Hepatocyte (in vitro differentiated cells): Measurements from ENCODE around the gene CD82. TPM values are rescaled to one million over a fixed set of nuclear protein-coding genes. Genes with fewer than 3 reads are reported as not detected.

Experiments
- DNase-seq: peaks from one replicate; pipeline ENCODE4 v3.0.0-alpha.2; 2016; ENCODE audit warnings: low spot score
- H2AFZ ChIP-seq: fragments of 200-600 bp; sonication (generic); 2 replicates; pipeline ENCODE4 v1.6.0; 2016; ENCODE audit warnings: antibody characterized with exemption, mild to moderate bottlenecking
- H3K27ac ChIP-seq: fragments of 200-600 bp; sonication (generic); 2 replicates; pipeline ENCODE4 v1.5.1; 2016; ENCODE audit warnings: mild to moderate bottlenecking
- H3K27me3 ChIP-seq: fragments of 200-600 bp; sonication (generic); 2 replicates; pipeline ENCODE4 v1.6.1; 2016
- H3K36me3 ChIP-seq: fragments of 200-600 bp; sonication (generic); replicated peaks from 2 replicates; pipeline ENCODE4 v1.5.1; 2016; ENCODE audit warnings: low read depth; ENCODE audit not compliant: insufficient read depth
- H3K4me1 ChIP-seq: fragments of 200-600 bp; sonication (generic); 2 replicates; pipeline ENCODE4 v1.5.1; 2016; ENCODE audit warnings: mild to moderate bottlenecking, moderate library complexity; ENCODE audit not compliant: insufficient read depth
- H3K4me2 ChIP-seq: fragments of 200-600 bp; sonication (generic); 2 replicates; pipeline ENCODE4 v1.6.0; 2016
- H3K4me3 ChIP-seq: fragments of 200-600 bp; sonication (generic); 2 replicates; pipeline ENCODE4 v1.5.1; 2016; ENCODE audit warnings: mild to moderate bottlenecking
- H3K79me2 ChIP-seq: fragments of 200-600 bp; sonication (generic); 2 replicates; pipeline ENCODE4 v1.6.0; 2017; ENCODE audit warnings: mild to moderate bottlenecking
- H3K9me2 ChIP-seq: fragments of 200-600 bp; sonication (generic); replicated peaks from 2 replicates; pipeline ENCODE4 v1.6.0; 2017; ENCODE audit warnings: mild to moderate bottlenecking; ENCODE audit not compliant: insufficient read depth
- H3K9me3 ChIP-seq: fragments of 200-600 bp; sonication (generic); 2 replicates; pipeline ENCODE4 v1.5.1; 2016; ENCODE audit warnings: low read depth, mild to moderate bottlenecking
- H4K20me1 ChIP-seq: fragments of 200-600 bp; sonication (generic); 2 replicates; pipeline ENCODE4 v1.6.0; 2016; ENCODE audit warnings: mild to moderate bottlenecking; ENCODE audit not compliant: insufficient read depth, poor library complexity, severe bottlenecking
- CTCF ChIP-seq: fragments of 200-600 bp; sonication (generic); IDR thresholded peaks from 2 replicates; pipeline ENCODE4 v1.5.1; 2016; ENCODE audit warnings: antibody characterized with exemption, mild to moderate bottlenecking; ENCODE audit not compliant: poor library complexity
- EZH2 ChIP-seq: fragments of 200-600 bp; sonication (generic); IDR thresholded peaks from 2 replicates; pipeline ENCODE4 v1.6.1; 2016; ENCODE audit warnings: antibody characterized with exemption, mild to moderate bottlenecking, borderline replicate concordance
- EZH2phosphoT487 ChIP-seq: fragments of 200-600 bp; sonication (generic); IDR thresholded peaks from one replicate; pipeline ENCODE4 v1.6.1; 2018; ENCODE audit warnings: antibody characterized with exemption, mild to moderate bottlenecking, low read depth, moderate library complexity; ENCODE audit not compliant: unreplicated experiment, severe bottlenecking
- WGBS: methylation state at CpG from one replicate; pipeline ENCODE4 v1.1.6; 2016; ENCODE audit warnings: low lambda C conversion rate; ENCODE audit errors: missing lambda C conversion rate; 5-methylcytosine and 5-hydroxymethylcytosine counted together
- polyA plus RNA-seq: library from polyadenylated mRNA; unstranded; fragments of >200 nt; fragmentation: Nextera tagmentation; extraction: Ambion mirVana; gene quantifications from 2 replicates; pipeline ENCODE4 v1.2.1, GENCODE V29; 2016
- total RNA-seq: library from RNA; depleted of rRNA; stranded (reverse); fragments of >200 nt; gene quantifications from 2 replicates; pipeline ENCODE4 v1.2.3, GENCODE V29; 2014

The CD82 gene
- total and polyA plus RNA-seq, 2 experiments from 2014 or later = 38.7 to 157 TPM

DNA sequence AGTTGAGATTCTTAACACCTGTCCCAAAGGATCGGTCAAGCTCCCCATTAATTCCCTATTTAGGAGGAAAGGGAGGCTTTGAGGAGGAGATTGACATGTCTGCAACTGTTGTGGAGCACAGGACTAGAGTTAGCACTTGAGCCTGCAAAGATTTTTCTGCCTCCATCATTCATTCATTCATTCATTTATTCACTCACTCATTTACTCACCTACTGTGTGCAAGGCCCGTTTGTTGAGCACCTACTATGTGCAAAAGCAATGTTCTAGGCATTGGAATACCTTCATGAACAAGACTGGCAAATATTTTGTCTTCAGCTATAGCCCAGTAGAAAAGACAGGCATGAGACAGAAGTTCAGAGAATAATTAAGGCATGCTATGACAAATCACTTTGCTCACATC lies 43.2 kb upstream of the CD82 start:
- no peaks in the 10 kb centered on the region for H4K20me1 ChIP-seq
- no peaks in the 10 kb centered on the region for H3K36me3 ChIP-seq
- no peak for TF ChIP-seq EZH2phosphoT487
- TF ChIP-seq EZH2 = no peak
- TF ChIP-seq CTCF = no peak
- no peak for DNase-seq
- no peak overlapping the region for H3K4me3 ChIP-seq
- H3K9me2 ChIP-seq = no peaks in the 10 kb centered on the region
- 73% methylated on average over 2 of the region's 2 CpGs for WGBS
- H2AFZ ChIP-seq = no peak overlapping the region
- H3K27me3 ChIP-seq = no peaks in the 10 kb centered on the region
- H3K4me2 ChIP-seq = no peak overlapping the region
- H3K9me3 ChIP-seq = no peaks in the 10 kb centered on the region
- H3K4me1 ChIP-seq = peaks cover 13% of the 10 kb centered on the region
- no peaks in the 10 kb centered on the region for H3K79me2 ChIP-seq
- H3K27ac ChIP-seq = no peak overlapping the region

DNA sequence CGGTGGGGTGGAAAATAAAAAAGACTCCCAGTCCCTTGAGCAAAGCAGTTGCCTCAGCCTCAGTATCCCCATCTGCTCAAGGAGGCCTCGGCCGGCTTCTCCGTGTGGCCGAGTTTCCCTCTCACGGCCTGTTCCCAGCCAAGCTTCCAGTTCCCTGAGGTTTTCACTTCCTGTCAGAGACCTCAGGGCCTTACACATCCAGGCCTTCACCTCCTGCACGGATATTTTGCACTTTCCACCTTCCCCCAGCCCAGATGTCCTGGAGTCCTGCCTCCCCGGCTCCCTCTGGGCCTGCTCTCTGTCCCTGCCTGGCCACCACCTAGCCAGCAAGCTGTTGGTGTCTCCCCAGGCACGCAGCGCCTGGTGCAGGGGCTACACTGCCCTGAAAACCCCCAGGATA lies 41.1 kb upstream of the CD82 start:
- Histone ChIP-seq H3K27ac (no peak overlapping the region), H3K27me3 (no peaks in the 10 kb centered on the region), H3K9me2 (no peaks in the 10 kb centered on the region), H3K9me3 (no peaks in the 10 kb centered on the region), H3K36me3 (no peaks in the 10 kb centered on the region), H4K20me1 (no peaks in the 10 kb centered on the region), H2AFZ (no peak overlapping the region), H3K79me2 (no peaks in the 10 kb centered on the region), H3K4me2 (no peak overlapping the region), H3K4me1 (peaks cover 13% of the 10 kb centered on the region), H3K4me3 (no peak overlapping the region)
- TF ChIP-seq CTCF (no peak), EZH2 (no peak), EZH2phosphoT487 (no peak)
- 84% methylated on average over 10 of the region's 10 CpGs for WGBS
- no peak for DNase-seq

DNA sequence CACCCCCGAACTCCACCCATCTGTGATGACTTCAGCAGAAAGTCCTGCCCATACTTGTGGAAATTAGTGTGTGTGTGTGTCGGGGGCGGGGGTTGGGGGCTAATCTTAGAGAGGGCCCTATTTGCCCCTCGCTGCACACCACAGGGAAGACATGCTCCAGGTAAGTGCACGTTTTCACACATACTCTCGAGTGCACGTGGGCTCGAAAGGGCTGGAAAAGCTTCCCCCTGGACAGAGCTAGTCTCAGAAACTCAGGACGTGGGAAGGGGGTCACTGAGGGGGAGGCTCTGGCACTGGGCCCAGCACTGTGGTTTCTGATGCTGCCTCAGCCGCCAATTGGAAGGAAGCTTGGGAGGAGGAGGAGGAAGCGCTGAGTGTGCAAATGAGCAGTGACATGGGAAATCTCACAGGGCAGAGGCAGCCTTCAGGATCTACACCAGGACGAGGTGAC lies 40.7 kb upstream of the CD82 start:
- Histone ChIP-seq H3K27ac (no peak overlapping the region), H3K9me3 (no peaks in the 10 kb centered on the region), H3K9me2 (no peaks in the 10 kb centered on the region), H3K27me3 (no peaks in the 10 kb centered on the region), H3K36me3 (no peaks in the 10 kb centered on the region), H3K4me1 (peaks cover 12% of the 10 kb centered on the region), H3K79me2 (no peaks in the 10 kb centered on the region), H3K4me3 (no peak overlapping the region), H4K20me1 (no peaks in the 10 kb centered on the region), H3K4me2 (no peak overlapping the region), H2AFZ (no peak overlapping the region)
- 79% methylated on average over 12 of the region's 12 CpGs for WGBS
- no peak for DNase-seq
- TF ChIP-seq CTCF (no peak), EZH2phosphoT487 (no peak), EZH2 (no peak)
